Measurements from ENCODE around the gene TBC1D14.

DNA sequence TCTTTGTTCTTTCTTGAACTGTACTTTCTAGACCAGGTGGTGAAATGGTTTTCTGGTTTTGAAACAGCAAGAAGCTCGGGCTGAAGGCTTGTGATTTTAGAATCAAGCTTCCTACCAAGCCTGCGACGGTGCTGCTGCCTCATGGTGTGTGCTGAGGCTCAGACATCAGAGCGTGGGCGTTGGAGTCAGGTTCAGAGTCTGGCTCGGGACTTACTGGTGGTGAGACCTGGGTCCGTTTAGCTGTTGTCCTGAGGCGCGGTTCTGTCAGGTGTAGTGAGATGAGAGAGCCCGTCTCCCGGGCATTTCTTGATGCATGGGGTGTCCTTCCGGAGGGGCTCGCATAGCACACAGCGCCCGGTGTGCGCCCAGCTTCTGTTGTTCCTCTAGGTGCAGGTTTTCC is 113.9 kb downstream of the TBC1D14 start:
- TF ChIP-seq, protein P1, sequence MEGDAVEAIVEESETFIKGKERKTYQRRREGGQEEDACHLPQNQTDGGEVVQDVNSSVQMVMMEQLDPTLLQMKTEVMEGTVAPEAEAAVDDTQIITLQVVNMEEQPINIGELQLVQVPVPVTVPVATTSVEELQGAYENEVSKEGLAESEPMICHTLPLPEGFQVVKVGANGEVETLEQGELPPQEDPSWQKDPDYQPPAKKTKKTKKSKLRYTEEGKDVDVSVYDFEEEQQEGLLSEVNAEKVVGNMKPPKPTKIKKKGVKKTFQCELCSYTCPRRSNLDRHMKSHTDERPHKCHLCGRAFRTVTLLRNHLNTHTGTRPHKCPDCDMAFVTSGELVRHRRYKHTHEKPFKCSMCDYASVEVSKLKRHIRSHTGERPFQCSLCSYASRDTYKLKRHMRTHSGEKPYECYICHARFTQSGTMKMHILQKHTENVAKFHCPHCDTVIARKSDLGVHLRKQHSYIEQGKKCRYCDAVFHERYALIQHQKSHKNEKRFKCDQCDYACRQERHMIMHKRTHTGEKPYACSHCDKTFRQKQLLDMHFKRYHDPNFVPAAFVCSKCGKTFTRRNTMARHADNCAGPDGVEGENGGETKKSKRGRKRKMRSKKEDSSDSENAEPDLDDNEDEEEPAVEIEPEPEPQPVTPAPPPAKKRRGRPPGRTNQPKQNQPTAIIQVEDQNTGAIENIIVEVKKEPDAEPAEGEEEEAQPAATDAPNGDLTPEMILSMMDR (IDR thresholded peaks at IDR 0.05), result no peak
- no peak for TF ChIP-seq POLR2A (IDR thresholded peaks at IDR 0.05)
